T-helper 2 cell (primary cell): ENCODE data around the gene ZBTB49.

ENCODE experiments used
- DNase-seq, 5 experiments: peaks; one replicate each; pipeline versions ENCODE4 v3.0.0 to v3.0.0-alpha.2; 2012 to 2022

ZBTB49 gene

GRCh38 chr4:4327652-4328121 lies 37.6 kb downstream of the ZBTB49 start:
- DNase-seq = no peak

DNA sequence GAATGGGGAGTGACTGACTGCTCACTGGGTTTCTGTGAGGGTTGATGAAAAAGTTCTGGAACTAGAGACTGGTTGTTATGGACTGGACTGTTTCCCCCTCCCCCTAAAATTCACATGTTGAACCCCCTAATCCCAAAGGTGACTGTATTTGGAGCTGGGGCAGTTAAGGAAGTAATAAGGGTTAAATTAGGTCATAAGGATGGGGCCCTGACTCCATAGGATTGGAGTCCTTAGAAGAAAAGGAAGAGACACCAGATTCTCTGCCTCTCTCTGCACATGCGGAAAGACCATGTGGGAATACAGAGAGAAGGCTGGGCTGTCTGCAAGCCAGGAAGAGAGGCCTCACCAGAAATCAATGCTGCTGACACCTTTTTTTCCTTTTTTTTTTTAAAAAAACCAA lies 38.2 kb downstream of the ZBTB49 start:
- DNase-seq = no peak

DNA sequence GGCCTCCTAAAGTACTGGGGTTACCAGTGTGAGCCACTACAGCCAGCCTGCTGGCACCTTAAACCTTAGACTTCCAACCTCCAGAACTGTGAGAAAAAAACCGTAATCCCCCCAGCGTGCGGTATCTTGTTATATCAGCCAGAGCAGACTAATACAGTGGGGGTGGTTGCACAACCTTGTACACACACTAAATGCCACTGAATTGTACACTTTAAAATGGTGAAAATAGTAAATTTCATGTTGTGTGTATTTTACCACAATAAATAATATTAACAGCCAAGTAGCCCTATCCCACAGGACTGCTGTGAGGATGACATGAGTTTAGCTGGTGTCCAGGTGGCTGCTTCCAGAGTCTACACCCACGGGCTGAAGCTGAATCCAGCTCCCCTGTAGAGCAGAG lies 38.8 kb downstream of the ZBTB49 start:
- no peak for DNase-seq

- no peak for DNase-seq
Observed at GRCh38 chr4:4329496-4329895, 39.4 kb downstream of the ZBTB49 start.

- DNase-seq = no peak
Observed at GRCh38 chr4:4330794-4331193, 40.7 kb downstream of the ZBTB49 start.

GRCh38 chr4:4332529-4332928 lies 42.5 kb downstream of the ZBTB49 start:
- DNase-seq = no peak

GRCh38 chr4:4333265-4333706 lies 43.2 kb downstream of the ZBTB49 start:
- no peak for DNase-seq

DNA sequence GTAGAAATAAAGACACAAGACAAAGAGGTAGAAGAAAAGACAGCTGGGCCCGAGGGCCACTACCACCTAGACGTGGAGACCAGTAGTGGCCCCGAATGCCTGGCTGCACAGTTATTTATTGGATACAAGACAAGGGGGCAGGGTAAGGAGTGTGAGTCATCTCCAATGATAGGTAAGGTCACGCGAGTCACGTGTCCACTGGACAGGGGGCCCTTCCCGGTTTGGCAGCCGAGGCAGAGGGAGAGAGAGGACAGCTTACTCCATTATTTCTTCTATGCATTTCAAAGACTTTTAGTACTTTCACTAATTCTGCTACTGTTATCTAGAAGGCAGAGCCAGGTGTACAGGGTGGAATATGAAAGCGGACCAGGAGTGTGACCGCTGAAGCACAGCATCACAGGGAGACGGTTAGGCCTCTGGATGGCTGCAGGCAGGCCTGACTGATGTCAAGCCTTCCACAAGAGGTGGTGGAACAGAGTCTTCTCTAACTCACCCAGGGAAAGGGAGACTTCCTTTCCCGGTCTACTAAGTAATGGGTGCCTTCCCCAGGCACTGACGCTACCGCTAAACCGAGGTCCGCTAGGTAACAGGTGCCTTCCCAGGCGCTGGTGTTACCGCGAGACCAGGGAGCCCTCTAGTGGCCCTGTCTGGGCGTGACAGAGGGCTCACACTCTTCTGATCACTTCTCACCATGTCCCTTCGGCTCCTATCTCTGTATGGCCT lies 44.9 kb downstream of the ZBTB49 start:
- peak; percentile 43 to 69 (median 53) for DNase-seq

GRCh38 chr4:4338210-4339001 lies 48.4 kb downstream of the ZBTB49 start:
- no peak for DNase-seq

GRCh38 chr4:4339504-4340085 lies 49.5 kb downstream of the ZBTB49 start:
- no peak for DNase-seq

- DNase-seq = no peak
Observed at GRCh38 chr4:4341861-4342650, 52.0 kb downstream of the ZBTB49 start.

- DNase-seq = no peak
Observed at GRCh38 chr4:4343038-4343437, 53.0 kb downstream of the ZBTB49 start.

- no peak for DNase-seq
Observed at GRCh38 chr4:4344915-4345527, 55.0 kb downstream of the ZBTB49 start.

- DNase-seq = no peak
Observed at GRCh38 chr4:4347585-4347984, 57.5 kb downstream of the ZBTB49 start.

DNA sequence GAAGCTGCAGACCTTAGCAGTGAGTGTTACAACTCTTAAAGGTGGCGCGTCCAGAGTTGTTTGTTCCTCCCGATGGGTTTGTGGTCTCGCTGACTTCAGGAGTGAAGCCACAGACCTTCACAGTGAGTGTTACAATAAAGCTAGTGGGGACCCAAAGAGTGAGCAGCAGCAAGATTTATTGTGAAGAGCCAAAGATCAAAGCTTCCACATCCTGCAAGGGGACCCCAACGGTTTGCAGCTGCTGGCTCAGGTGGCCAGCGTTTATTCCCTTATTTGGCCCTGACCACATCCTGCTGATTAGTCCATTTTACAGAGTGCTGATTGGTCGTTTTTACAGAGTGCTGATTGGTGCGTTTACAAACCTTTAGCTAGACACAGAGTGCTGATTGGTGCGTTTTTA lies 58.5 kb downstream of the ZBTB49 start:
- peak in 2 of 5 experiments; percentile 29 to 80 for DNase-seq

- DNase-seq = no peak
Observed at GRCh38 chr4:4349867-4350266, 59.8 kb downstream of the ZBTB49 start.

DNA sequence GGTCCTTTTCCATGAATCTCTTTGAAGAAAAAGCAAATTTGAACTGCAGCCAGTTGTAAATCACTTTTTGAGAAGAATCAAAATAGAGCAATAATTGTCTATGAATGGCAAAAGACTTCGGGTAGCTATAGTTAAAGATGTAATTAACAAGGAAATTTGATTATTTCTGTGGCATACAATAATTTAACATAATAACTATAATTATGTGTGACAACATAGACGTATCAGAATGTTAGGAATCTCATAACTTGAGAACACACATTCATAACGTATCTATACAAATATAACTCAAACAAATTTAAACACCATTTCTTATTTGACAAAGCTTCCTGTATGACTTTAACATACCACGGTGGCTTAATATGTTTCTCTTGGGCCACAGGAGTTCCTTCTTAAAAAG lies 60.9 kb downstream of the ZBTB49 start:
- DNase-seq = no peak

- no peak for DNase-seq
Observed at GRCh38 chr4:4355302-4355701, 65.3 kb downstream of the ZBTB49 start.

GRCh38 chr4:4356106-4357041 lies 66.3 kb downstream of the ZBTB49 start:
- DNase-seq = no peak

- no peak for DNase-seq
Observed at GRCh38 chr4:4358093-4358854, 68.2 kb downstream of the ZBTB49 start.
